HCT116 (cell line): ENCODE measurements around the gene TUT1. TPM values are rescaled to one million over a fixed set of nuclear protein-coding genes. Genes with fewer than 3 reads are reported as not detected.

Experiments used
- ATAC-seq: fragments of 200-7000 bp; cut with Tn5 transposase; 2 replicates; pipeline ENCODE4 v1.9.1; 2020; ENCODE audit warnings: mild to moderate bottlenecking, moderate library complexity
- BruUV-seq: library from RNA; stranded (reverse); fragments of 400-500 nt; replicated peaks from 2 replicates; lab custom pipeline; 2021; lab: Mats Ljungman, UMichigan
- CTCF ChIA-PET: fragments of 300-600 bp; sonication (Branson Sonifier 250); formaldehyde crosslinking; loops from one replicate; lab custom pipeline; 2021; ENCODE audit warnings: antibody characterized with exemption; lab: Charles Lee
- POLR2A ChIA-PET: fragments of 300-600, 350-600 bp; sonication (Branson Sonifier 250); formaldehyde crosslinking; loops from one replicate; lab custom pipeline; 2021; ENCODE audit warnings: antibody characterized with exemption; lab: Charles Lee
- RAD21 ChIA-PET, 2 experiments: fragments of 300-600 bp; sonication (Branson Sonifier 250); formaldehyde crosslinking; loops; one replicate each; lab custom pipeline; 2023; ENCODE audit warnings: low total read pairs in 2 of 2; ENCODE audit not compliant: uncharacterized antibody in 2 of 2, unreplicated experiment in 2 of 2, low non-redundant PET in 1 of 2; lab: Charles Lee
- DNase-seq: peaks from one replicate; pipeline ENCODE4 v3.0.0-alpha.2; 2010; ENCODE audit warnings: low read depth, low spot score
- H2AFZ ChIP-seq: fragments of 200-600 bp; shearing (Covaris generic), sonication (generic); 2 replicates; pipeline ENCODE4 v1.6.1; 2017; ENCODE audit warnings: low read depth, mixed run types, mixed read lengths, antibody characterized with exemption, low read length; ENCODE audit not compliant: poor library complexity, severe bottlenecking
- H3K27ac ChIP-seq: 2 replicates; pipeline ENCODE4 v1.5.1; 2012; ENCODE audit warnings: low read depth, low read length
- H3K27me3 ChIP-seq: fragments of 200-600 bp; sonication (generic); 2 replicates; pipeline ENCODE4 v1.6.1; 2016; ENCODE audit warnings: mixed run types, low read length, mixed read lengths; ENCODE audit not compliant: insufficient read depth
- H3K36me3 ChIP-seq, 2 experiments: fragments of 200-500 bp in 1 of 2; fragments of 200-600 bp in 1 of 2; sonication (Bioruptor generic) in 1 of 2; sonication (generic) in 1 of 2; 2 replicates each; pipeline versions ENCODE4 v1.5.1 to v1.6.1; 2014 to 2016; ENCODE audit warnings: low read length in 2 of 2, inconsistent platforms in 1 of 2, mixed read lengths in 1 of 2, mixed run types in 1 of 2; ENCODE audit not compliant: insufficient read depth in 2 of 2, control insufficient read depth in 1 of 2
- H3K4me1 ChIP-seq, 2 experiments: fragments of 200-600 bp in 1 of 2; sonication (generic) in 1 of 2; 2 replicates each; pipeline versions ENCODE4 v1.5.1 to v1.6.1; 2012 to 2017; ENCODE audit warnings: low read length in 2 of 2, inconsistent platforms in 1 of 2, mild to moderate bottlenecking in 1 of 2, mixed read lengths in 1 of 2, mixed run types in 1 of 2, moderate library complexity in 1 of 2; ENCODE audit not compliant: insufficient read depth in 2 of 2, control insufficient read depth in 1 of 2
- H3K4me2 ChIP-seq: fragments of 200-600 bp; sonication (generic); 2 replicates; pipeline ENCODE4 v1.6.1; 2017; ENCODE audit warnings: mixed run types, low read length, mixed read lengths
- H3K4me3 ChIP-seq, 2 experiments: fragments of 200-600 bp in 1 of 2; sonication (generic) in 1 of 2; replicated peaks in 1 of 2; 2 replicates each; pipeline ENCODE4 v1.5.1; 2011 to 2016; ENCODE audit warnings: low read length in 2 of 2, control low read depth in 1 of 2, low read depth in 1 of 2, mild to moderate bottlenecking in 1 of 2, mixed read lengths in 1 of 2, mixed run types in 1 of 2
- H3K79me2 ChIP-seq: fragments of 200-600 bp; sonication (generic); 2 replicates; pipeline ENCODE4 v1.6.1; 2017; ENCODE audit warnings: mild to moderate bottlenecking, mixed run types, low read length, moderate library complexity, mixed read lengths; ENCODE audit not compliant: insufficient read depth
- H3K9ac ChIP-seq: fragments of 200-600 bp; sonication (generic); 2 replicates; pipeline ENCODE4 v1.6.1; 2016; ENCODE audit warnings: low read length, mixed read lengths
- H3K9me2 ChIP-seq: fragments of 200-600 bp; sonication (generic), shearing (Covaris generic); 2 replicates; pipeline ENCODE4 v1.6.1; 2017; ENCODE audit warnings: mixed run types, mild to moderate bottlenecking, moderate library complexity; ENCODE audit not compliant: insufficient read depth
- H3K9me3 ChIP-seq, 2 experiments: fragments of 200-500 bp in 1 of 2; fragments of 200-600 bp in 1 of 2; sonication (Bioruptor generic) in 1 of 2; sonication (generic) in 1 of 2; 2 replicates each; pipeline ENCODE4 v1.6.1; 2014 to 2017; ENCODE audit warnings: low read length in 2 of 2, mixed read lengths in 2 of 2, inconsistent platforms in 1 of 2, low read depth in 1 of 2, mild to moderate bottlenecking in 1 of 2, mixed run types in 1 of 2, moderate library complexity in 1 of 2; ENCODE audit not compliant: control insufficient read depth in 1 of 2, insufficient read depth in 1 of 2
- H4K20me1 ChIP-seq: fragments of 200-600 bp; sonication (generic), shearing (Covaris generic); 2 replicates; pipeline ENCODE4 v1.6.1; 2017; ENCODE audit warnings: mixed run types, mild to moderate bottlenecking, moderate library complexity; ENCODE audit not compliant: insufficient read depth
- CBX3 ChIP-seq: IDR thresholded peaks from 2 replicates; pipeline ENCODE4 v1.6.1; 2012; ENCODE audit warnings: low read depth
- CEBPB ChIP-seq: IDR thresholded peaks from 2 replicates; pipeline ENCODE4 v1.6.1; 2012; ENCODE audit warnings: low read depth
- EGR1 ChIP-seq: IDR thresholded peaks from 2 replicates; pipeline ENCODE4 v1.6.1; 2012; ENCODE audit warnings: low read depth
- ELF1 ChIP-seq: IDR thresholded peaks from 2 replicates; pipeline ENCODE4 v1.6.1; 2012; ENCODE audit warnings: low read depth, borderline replicate concordance
- FOSL1 ChIP-seq: IDR thresholded peaks from 2 replicates; pipeline ENCODE4 v1.6.1; 2012; ENCODE audit warnings: low read depth
- POLR2A ChIP-seq: IDR thresholded peaks from 2 replicates; pipeline ENCODE4 v1.7.0; 2011; ENCODE audit warnings: borderline replicate concordance; ENCODE audit not compliant: insufficient read depth, insufficient read length; ENCODE audit errors: extremely low read depth
- RAD21 ChIP-seq: IDR thresholded peaks from 2 replicates; pipeline ENCODE4 v1.6.1; 2012; ENCODE audit warnings: low read depth, mild to moderate bottlenecking
- SP1 ChIP-seq: IDR thresholded peaks from 2 replicates; pipeline ENCODE4 v1.6.1; 2012; ENCODE audit warnings: low read depth
- TCF7L2 ChIP-seq: IDR thresholded peaks from 2 replicates; pipeline ENCODE4 v1.7.0; 2011; ENCODE audit warnings: borderline replicate concordance, inconsistent platforms; ENCODE audit not compliant: insufficient read depth, insufficient read length; ENCODE audit errors: extremely low read depth
- ZFX ChIP-seq: fragments of 450-650 bp; IDR thresholded peaks from 2 replicates; pipeline ENCODE4 v1.6.1; 2017
- ZNF274 ChIP-seq: fragments of 200-500 bp; sonication (Bioruptor generic); IDR thresholded peaks from 2 replicates; pipeline ENCODE4 v1.6.1; 2014; ENCODE audit warnings: mild to moderate bottlenecking, low read depth, low read length, inconsistent platforms
- intact Hi-C: fragments of 100-400 bp; cut with micrococcal nuclease; formaldehyde crosslinking; loops from 2 replicates; pipeline ENCODE4 v1.10.0; 2022
- total RNA-seq: library from RNA; stranded (reverse); gene quantifications from one replicate; pipeline ENCODE4 v1.2.1, GENCODE V29; 2021; ENCODE audit not compliant: unreplicated experiment
- TF ChIP-seq, protein P1 (sequence below), 3 experiments: fragments of 200-600 bp in 1 of 3; sonication (generic) in 1 of 3; IDR thresholded peaks in 2 of 3; conservative IDR thresholded peaks in 1 of 3; 2 replicates each; pipeline ENCODE4 v1.5.1; 2012 to 2017; ENCODE audit warnings: low read depth in 2 of 3, low read length in 2 of 3, antibody characterized with exemption in 1 of 3, borderline replicate concordance in 1 of 3, control low read depth in 1 of 3, mild to moderate bottlenecking in 1 of 3, mixed read lengths in 1 of 3, mixed run types in 1 of 3, moderate library complexity in 1 of 3; ENCODE audit not compliant: insufficient read depth in 1 of 3

TUT1 gene
- total RNA-seq, 1 experiment from 2014 or later: 49.0 TPM

GRCh38 chr11:62540804-62541701, 50.3 kb downstream of the TUT1 start:
- no TSS peak for BruUV-seq
- ChIA-PET CTCF (interaction anchor here (2.5 to 3.6 kb wide), 2 partner anchors 117 kb away, joined by 34 to 62 read pairs; no protein-coding TSS in a partner anchor), RAD21 (no interaction called here), POLR2A (no interaction called here)
- peak overlapping the region; percentile 100 for H3K4me2 ChIP-seq
- H3K27me3 ChIP-seq: no peaks in the 10 kb centered on the region
- peaks cover 19% of the 10 kb centered on the region; the same call in 1 of the 2 replicates for H4K20me1 ChIP-seq
- H3K9ac ChIP-seq: peak overlapping the region; percentile 100
- H3K79me2 ChIP-seq: peaks cover 97% of the 10 kb centered on the region
- no peaks in the 10 kb centered on the region for H3K9me2 ChIP-seq
- TF ChIP-seq SP1 (no peak), CBX3 (no peak), ZNF274 (no peak), ZFX (no peak), TCF7L2 (no peak), RAD21 (no peak), FOSL1 (no peak), CEBPB (no peak), EGR1 (no peak), POLR2A (no peak), ELF1 (no peak)
- TF ChIP-seq, protein P1, sequence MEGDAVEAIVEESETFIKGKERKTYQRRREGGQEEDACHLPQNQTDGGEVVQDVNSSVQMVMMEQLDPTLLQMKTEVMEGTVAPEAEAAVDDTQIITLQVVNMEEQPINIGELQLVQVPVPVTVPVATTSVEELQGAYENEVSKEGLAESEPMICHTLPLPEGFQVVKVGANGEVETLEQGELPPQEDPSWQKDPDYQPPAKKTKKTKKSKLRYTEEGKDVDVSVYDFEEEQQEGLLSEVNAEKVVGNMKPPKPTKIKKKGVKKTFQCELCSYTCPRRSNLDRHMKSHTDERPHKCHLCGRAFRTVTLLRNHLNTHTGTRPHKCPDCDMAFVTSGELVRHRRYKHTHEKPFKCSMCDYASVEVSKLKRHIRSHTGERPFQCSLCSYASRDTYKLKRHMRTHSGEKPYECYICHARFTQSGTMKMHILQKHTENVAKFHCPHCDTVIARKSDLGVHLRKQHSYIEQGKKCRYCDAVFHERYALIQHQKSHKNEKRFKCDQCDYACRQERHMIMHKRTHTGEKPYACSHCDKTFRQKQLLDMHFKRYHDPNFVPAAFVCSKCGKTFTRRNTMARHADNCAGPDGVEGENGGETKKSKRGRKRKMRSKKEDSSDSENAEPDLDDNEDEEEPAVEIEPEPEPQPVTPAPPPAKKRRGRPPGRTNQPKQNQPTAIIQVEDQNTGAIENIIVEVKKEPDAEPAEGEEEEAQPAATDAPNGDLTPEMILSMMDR (IDR thresholded peaks at IDR 0.05 in 2 of 3, conservative IDR thresholded peaks at IDR 0.05 in 1 of 3; ENCODE audit: borderline replicate concordance in 1 of 3, insufficient read depth in 1 of 3, low read depth in 2 of 3, low read length in 2 of 3): no peak
- intact Hi-C loops: no loop called here
- H3K9me3 ChIP-seq: no peaks in the 10 kb centered on the region
- H3K4me3 ChIP-seq: no peak overlapping the region
- no peak for ATAC-seq
- no peak overlapping the region for H2AFZ ChIP-seq
- DNase-seq: no peak
- peak overlapping the region; percentile 24; the same call in 1 of the 2 replicates for H3K27ac ChIP-seq
- H3K4me1 ChIP-seq: peaks cover 61 to 75% of the 10 kb centered on the region in 2 experiments
- peaks cover 0 to 5% of the 10 kb centered on the region in 2 experiments; a peak in 1 of 4 replicates for H3K36me3 ChIP-seq
